Esophagus squamous epithelium (tissue), 5 donors: Measurements from ENCODE around the gene HOOK1. TPM values are rescaled to one million over a fixed set of nuclear protein-coding genes. Genes with fewer than 3 reads are reported as not detected.

Experiments
- DNase-seq: peaks from one replicate; lab custom pipeline; 2025; lab: John Stamatoyannopoulos, UW
- H3K27ac ChIP-seq, 4 donors: fragments of 200-600 bp; sonication (generic); one replicate each; pipeline ENCODE4 v1.5.1; 2016 to 2019; ENCODE audit warnings: mild to moderate bottlenecking in 1 of 4
- H3K27me3 ChIP-seq, 4 donors: fragments of 200-600 bp; sonication (generic); 1 replicate in 3 of 4; 2 replicates in 1 of 4; pipeline versions ENCODE4 v1.5.1 to v1.6.0; 2017 to 2021; ENCODE audit warnings: antibody characterized with exemption in 1 of 4
- H3K36me3 ChIP-seq, 3 donors: fragments of 200-600 bp; sonication (generic); one replicate each; pipeline ENCODE4 v1.5.1; 2016 to 2019
- H3K4me1 ChIP-seq, 3 donors: fragments of 200-600 bp; sonication (generic); one replicate each; pipeline ENCODE4 v1.5.1; 2017 to 2019
- H3K4me3 ChIP-seq, 4 donors: fragments of 200-600 bp; sonication (generic); 1 replicate in 3 of 4; 2 replicates in 1 of 4; pipeline ENCODE4 v1.5.1; 2016 to 2019; ENCODE audit warnings: mild to moderate bottlenecking in 2 of 4, moderate library complexity in 1 of 4
- H3K9me3 ChIP-seq, 3 donors: fragments of 200-600 bp; sonication (generic); one replicate each; pipeline ENCODE4 v1.5.1; 2016 to 2019
- POLR2A ChIP-seq, 4 donors: fragments of 450-650 bp; IDR thresholded peaks; one replicate each; pipeline ENCODE4 v1.6.1; 2017; ENCODE audit warnings: antibody characterized with exemption in 4 of 4, mild to moderate bottlenecking in 4 of 4, moderate library complexity in 3 of 4
- WGBS, 2 donors: methylation state at CpG; one replicate each; pipeline ENCODE4 v1.1.5; 2018; 5-methylcytosine and 5-hydroxymethylcytosine counted together
- intact Hi-C: fragments of 100-400 bp; cut with DNase I; formaldehyde crosslinking; loops from one replicate; pipeline ENCODE4 v1.15.0; 2022
- total RNA-seq, 4 donors: library from RNA; depleted of rRNA; stranded (reverse); fragments of >200 nt; gene quantifications; one replicate each; pipeline ENCODE4 v1.1.0, GENCODE V29; 2016
- TF ChIP-seq, protein P1 (sequence below), 6 experiments: fragments of 450-650 bp in 4 of 6; fragments of 200-600 bp in 2 of 6; sonication (generic) in 2 of 6; IDR thresholded peaks; one replicate each; pipeline ENCODE4 v1.5.1; 2016 to 2019; ENCODE audit warnings: antibody characterized with exemption in 6 of 6, mild to moderate bottlenecking in 4 of 6, moderate library complexity in 4 of 6
- donor health status: DM: yes; HTN: yes; CAD: no.

The HOOK1 gene
- total RNA-seq, 4 donors from 2014 or later, result 13.7 to 35.1 (median 28.1) TPM

DNA sequence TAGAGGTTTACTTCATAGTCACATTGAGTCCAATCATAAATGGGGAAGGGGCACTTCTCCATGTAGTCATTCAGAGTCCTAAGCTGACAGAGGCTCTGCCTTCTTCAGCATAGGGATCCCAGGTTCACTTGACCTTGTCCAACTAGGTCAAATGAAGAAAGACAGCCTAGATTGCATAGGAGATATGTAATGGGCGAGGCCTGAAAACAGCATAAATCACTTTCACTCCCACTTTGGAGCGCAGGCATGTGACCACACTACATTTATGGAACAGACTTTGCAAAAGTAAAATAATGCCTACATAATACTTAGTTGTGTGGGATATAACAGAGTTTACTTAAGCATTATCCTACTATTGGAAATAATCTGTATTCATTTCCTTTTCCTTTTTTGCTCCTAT, 51.7 kb downstream of the HOOK1 start:
- Histone ChIP-seq H3K27ac (no peak overlapping the region), H3K36me3 (peaks cover 0 to 85% (median 0%) of the 10 kb centered on the region in 3 donors), H3K4me1 (no peaks in the 10 kb centered on the region), H3K27me3 (no peaks in the 10 kb centered on the region), H3K9me3 (no peaks in the 10 kb centered on the region), H3K4me3 (no peak overlapping the region)
- TF ChIP-seq POLR2A (IDR thresholded peaks at IDR 0.05), result no peak
- TF ChIP-seq, protein P1, sequence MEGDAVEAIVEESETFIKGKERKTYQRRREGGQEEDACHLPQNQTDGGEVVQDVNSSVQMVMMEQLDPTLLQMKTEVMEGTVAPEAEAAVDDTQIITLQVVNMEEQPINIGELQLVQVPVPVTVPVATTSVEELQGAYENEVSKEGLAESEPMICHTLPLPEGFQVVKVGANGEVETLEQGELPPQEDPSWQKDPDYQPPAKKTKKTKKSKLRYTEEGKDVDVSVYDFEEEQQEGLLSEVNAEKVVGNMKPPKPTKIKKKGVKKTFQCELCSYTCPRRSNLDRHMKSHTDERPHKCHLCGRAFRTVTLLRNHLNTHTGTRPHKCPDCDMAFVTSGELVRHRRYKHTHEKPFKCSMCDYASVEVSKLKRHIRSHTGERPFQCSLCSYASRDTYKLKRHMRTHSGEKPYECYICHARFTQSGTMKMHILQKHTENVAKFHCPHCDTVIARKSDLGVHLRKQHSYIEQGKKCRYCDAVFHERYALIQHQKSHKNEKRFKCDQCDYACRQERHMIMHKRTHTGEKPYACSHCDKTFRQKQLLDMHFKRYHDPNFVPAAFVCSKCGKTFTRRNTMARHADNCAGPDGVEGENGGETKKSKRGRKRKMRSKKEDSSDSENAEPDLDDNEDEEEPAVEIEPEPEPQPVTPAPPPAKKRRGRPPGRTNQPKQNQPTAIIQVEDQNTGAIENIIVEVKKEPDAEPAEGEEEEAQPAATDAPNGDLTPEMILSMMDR (IDR thresholded peaks at IDR 0.05), result no peak
- no peak for DNase-seq
- 95 to 96% methylated on average over 2 of the region's 2 CpGs for WGBS, 2 donors
- intact Hi-C loops, result no loop called here

DNA sequence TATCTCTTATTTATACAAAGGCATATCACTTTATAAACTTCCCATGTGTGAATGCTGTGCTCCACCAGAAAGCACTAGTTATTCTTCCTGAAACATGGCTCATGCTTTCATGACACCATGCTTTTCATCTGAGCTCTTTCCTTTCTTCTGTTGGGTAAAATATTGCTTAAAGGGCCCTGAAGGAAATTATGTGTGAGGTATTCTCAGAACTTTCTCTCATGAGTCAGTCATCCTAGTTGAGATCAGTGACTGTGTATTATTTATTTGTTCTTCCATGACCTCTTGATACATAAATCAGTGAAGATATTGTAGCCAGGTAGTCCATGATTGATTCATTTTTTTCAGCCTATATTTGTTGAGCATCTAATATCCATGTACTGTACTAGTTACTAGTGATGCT, 57.0 kb downstream of the HOOK1 start:
- Histone ChIP-seq H3K27ac (no peak overlapping the region), H3K27me3 (no peaks in the 10 kb centered on the region), H3K36me3 (peaks cover 0 to 82% (median 0%) of the 10 kb centered on the region in 3 donors), H3K9me3 (peaks cover 0 to 4% (median 0%) of the 10 kb centered on the region in 3 donors), H3K4me1 (no peaks in the 10 kb centered on the region), H3K4me3 (no peak overlapping the region)
- TF ChIP-seq, protein P1 (IDR thresholded peaks at IDR 0.05), result no peak
- no peak for TF ChIP-seq POLR2A (IDR thresholded peaks at IDR 0.05)
- no peak for DNase-seq
- intact Hi-C loops, result no loop called here

DNA sequence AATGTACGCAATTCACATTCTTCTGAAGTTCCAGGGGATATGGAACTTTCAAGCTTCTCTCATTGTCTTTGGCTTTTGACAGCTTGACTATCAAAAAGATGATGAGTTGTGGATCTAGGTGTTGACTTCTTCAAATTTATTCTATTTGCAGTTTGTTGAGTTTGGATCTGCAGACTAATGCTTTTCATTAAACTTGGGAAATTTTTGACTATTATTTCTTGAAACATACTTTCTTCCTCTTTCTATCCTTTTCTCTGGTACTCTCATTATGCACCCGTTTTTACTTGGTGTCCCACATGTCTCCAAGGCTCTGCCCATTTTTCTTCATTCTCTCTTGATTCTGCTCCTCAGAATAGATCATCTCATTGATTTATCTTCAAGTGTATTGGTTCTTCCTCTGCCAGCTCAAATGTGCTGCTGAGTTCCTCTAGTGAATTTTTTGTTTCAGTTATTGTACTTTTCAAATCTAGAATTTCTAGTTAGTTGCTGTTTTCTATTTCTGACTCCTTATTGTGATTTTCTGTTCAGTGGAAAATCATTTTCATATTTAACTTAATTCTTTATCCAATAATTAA, 62.4 kb downstream of the HOOK1 start:
- peaks cover 0 to 7% (median 0%) of the 10 kb centered on the region in 3 donors for H3K9me3 ChIP-seq
- no peak overlapping the region for H3K27ac ChIP-seq
- 81 to 86% methylated on average over 2 of the region's 2 CpGs for WGBS, 2 donors
- TF ChIP-seq, protein P1 (IDR thresholded peaks at IDR 0.05), result no peak
- no peak for TF ChIP-seq POLR2A (IDR thresholded peaks at IDR 0.05)
- peaks cover 0 to 10% (median 0%) of the 10 kb centered on the region in 3 donors for H3K4me1 ChIP-seq
- intact Hi-C loops, result no loop called here
- no peaks in the 10 kb centered on the region for H3K27me3 ChIP-seq
- DNase-seq, result no peak
- no peak overlapping the region for H3K4me3 ChIP-seq
- H3K36me3 ChIP-seq, result peaks cover 0 to 37% (median 0%) of the 10 kb centered on the region in 3 donors

DNA sequence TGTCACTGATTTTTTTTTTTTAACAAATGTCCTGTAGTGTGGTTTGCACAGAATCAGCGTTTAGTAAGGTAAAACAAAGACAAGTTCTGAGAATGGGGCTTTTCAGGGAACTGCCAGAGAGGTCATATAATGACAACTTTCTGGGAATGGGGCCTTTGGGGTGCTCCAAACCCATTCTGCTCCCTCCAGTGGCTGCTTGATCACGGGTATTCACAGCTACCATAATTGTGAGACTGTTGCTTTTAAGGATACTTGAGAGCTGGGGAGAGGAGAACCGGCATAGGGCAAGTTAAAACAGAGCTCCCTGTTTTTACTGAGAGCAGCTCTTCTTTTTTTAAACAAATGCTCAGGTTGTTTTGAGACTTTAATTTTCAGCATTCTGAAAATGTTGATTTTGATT, 63.6 kb downstream of the HOOK1 start:
- no peaks in the 10 kb centered on the region for H3K27me3 ChIP-seq
- WGBS, 2 donors, result 39 to 54% methylated on average over 3 of the region's 3 CpGs
- intact Hi-C loops, result no loop called here
- H3K9me3 ChIP-seq, result peaks cover 0 to 7% (median 0%) of the 10 kb centered on the region in 3 donors
- no peak for DNase-seq
- TF ChIP-seq, protein P1 (IDR thresholded peaks at IDR 0.05), result peak in 1 of 6 experiments; percentile 8
- TF ChIP-seq POLR2A (IDR thresholded peaks at IDR 0.05), result no peak
- no peak overlapping the region for H3K4me3 ChIP-seq
- H3K36me3 ChIP-seq, result peaks cover 0 to 25% (median 0%) of the 10 kb centered on the region in 3 donors
- H3K27ac ChIP-seq, result no peak overlapping the region
- H3K4me1 ChIP-seq, result peaks cover 0 to 10% (median 0%) of the 10 kb centered on the region in 3 donors

DNA sequence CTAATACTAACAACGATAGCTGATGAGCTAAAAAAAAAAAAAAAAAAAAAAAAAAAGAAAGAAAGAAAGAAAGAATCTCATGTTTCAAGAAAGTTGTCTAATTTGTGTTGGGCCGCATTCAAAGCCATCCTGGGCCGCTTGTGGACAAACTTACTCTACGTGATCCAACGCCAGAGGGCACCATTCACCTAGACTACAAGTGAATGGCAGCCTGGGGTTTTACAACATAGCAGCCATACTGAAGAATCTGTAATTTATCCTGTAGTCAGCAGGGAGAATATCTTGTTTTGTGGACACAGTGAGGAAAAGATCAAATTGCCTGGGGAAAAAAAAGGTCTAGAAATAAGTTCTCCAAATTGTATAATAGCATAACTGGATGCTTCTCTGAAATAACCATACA, 64.8 kb downstream of the HOOK1 start:
- Histone ChIP-seq H3K36me3 (peaks cover 0 to 14% (median 0%) of the 10 kb centered on the region in 3 donors), H3K27me3 (no peaks in the 10 kb centered on the region), H3K4me1 (peaks cover 0 to 10% (median 0%) of the 10 kb centered on the region in 3 donors), H3K9me3 (peaks cover 0 to 7% (median 0%) of the 10 kb centered on the region in 3 donors), H3K27ac (no peak overlapping the region), H3K4me3 (no peak overlapping the region)
- TF ChIP-seq POLR2A (IDR thresholded peaks at IDR 0.05), result no peak
- TF ChIP-seq, protein P1 (IDR thresholded peaks at IDR 0.05), result peak in 5 of 6 experiments; percentile 35 to 77 (median 57)
- intact Hi-C loops, result no loop called here
- no peak for DNase-seq
- WGBS, 2 donors, result 27 to 52% methylated on average over 5 of the region's 5 CpGs
